NCI-H526 (cell line): ENCODE data around the gene FHIP1A.
A peak's percentile ranks its signal among the peaks of the same experiment; 100 is the strongest.

Experiments used
- DNase-seq, 2 experiments: peaks; one replicate each; lab custom pipeline; 2025; lab: John Stamatoyannopoulos, UW

Gene FHIP1A

GRCh38 chr4:151417766-151418376 lies 8.9 kb downstream of the FHIP1A start:
- no peak for DNase-seq

GRCh38 chr4:151418385-151418784 lies 9.4 kb downstream of the FHIP1A start:
- no peak for DNase-seq

- DNase-seq: no peak
These were observed 9.9 kb downstream of the FHIP1A start for GRCh38 chr4:151418856-151419255.

GRCh38 chr4:151420250-151420807 lies 11.4 kb downstream of the FHIP1A start:
- no peak for DNase-seq

GRCh38 chr4:151422854-151423253 lies 13.9 kb downstream of the FHIP1A start:
- no peak for DNase-seq

GRCh38 chr4:151426513-151426912 lies 17.5 kb downstream of the FHIP1A start:
- peak in 1 of 2 experiments; percentile 1 for DNase-seq

- no peak for DNase-seq
These were observed 18.3 kb downstream of the FHIP1A start for GRCh38 chr4:151427266-151427665.

GRCh38 chr4:151428346-151428745 lies 19.4 kb downstream of the FHIP1A start:
- DNase-seq: no peak

GRCh38 chr4:151429957-151430570 lies 21.1 kb downstream of the FHIP1A start:
- no peak for DNase-seq

GRCh38 chr4:151430740-151431457 lies 21.9 kb downstream of the FHIP1A start:
- DNase-seq: peak; percentile 26 to 66

GRCh38 chr4:151431728-151432127 lies 22.8 kb downstream of the FHIP1A start:
- DNase-seq: no peak

GRCh38 chr4:151432654-151433053 lies 23.7 kb downstream of the FHIP1A start:
- DNase-seq: no peak

GRCh38 chr4:151434183-151434860 lies 25.3 kb downstream of the FHIP1A start:
- DNase-seq: no peak

- peak; percentile 33 to 50 for DNase-seq
These were observed 27.1 kb downstream of the FHIP1A start for GRCh38 chr4:151436093-151436518.

GRCh38 chr4:151437505-151437904 lies 28.5 kb downstream of the FHIP1A start:
- DNase-seq: no peak

GRCh38 chr4:151438154-151438553 lies 29.2 kb downstream of the FHIP1A start:
- peak in 1 of 2 experiments; percentile 21 for DNase-seq

- no peak for DNase-seq
These were observed 30.3 kb downstream of the FHIP1A start for GRCh38 chr4:151439320-151439719.

- no peak for DNase-seq
These were observed 33.0 kb downstream of the FHIP1A start for GRCh38 chr4:151442002-151442401.

GRCh38 chr4:151443247-151443646 lies 34.3 kb downstream of the FHIP1A start:
- DNase-seq: no peak

- no peak for DNase-seq
These were observed 34.8 kb downstream of the FHIP1A start for GRCh38 chr4:151443752-151444151.

- no peak for DNase-seq
These were observed 37.2 kb downstream of the FHIP1A start for GRCh38 chr4:151446208-151446607.

- DNase-seq: no peak
These were observed 45.5 kb downstream of the FHIP1A start for GRCh38 chr4:151454513-151454912.
